ENCODE results near the gene RPL5. TPM values are rescaled to one million over a fixed set of nuclear protein-coding genes. Genes with fewer than 3 reads are reported as not detected.

The RPL5 gene
- total RNA-seq, 2 experiments from 2014 or later = 809 to 885 TPM

- Mint-ChIP-seq H3K4me1 (peaks cover 19% of the 10 kb centered on the region), H3K9me3 (no peaks in the 10 kb centered on the region), H3K27me3 (no peaks in the 10 kb centered on the region), H3K4me3 (peak overlapping the region; percentile 63), H3K27ac (peak overlapping the region; percentile 72), H3K36me3 (peaks cover 27% of the 10 kb centered on the region)
- POLR2A ChIA-PET = interaction anchor here (0.5 to 2.4 kb wide), 3 partner anchors 31 to 468 kb away, joined by 3 to 14 read pairs (median 3); partner anchors contain the start of gene DIPK1A
- DNase-seq (no peak), ATAC-seq (ENCODE audit: low read depth) (peak; percentile 36)
Observed at GRCh38 chr1:92877081-92877711, 45.4 kb downstream of the RPL5 start.

GRCh38 chr1:92877792-92878191, 46.0 kb downstream of the RPL5 start:
- POLR2A ChIA-PET = interaction anchor here (0.5 to 2.4 kb wide), 3 partner anchors 31 to 467 kb away, joined by 3 to 14 read pairs (median 3); partner anchors contain the start of gene DIPK1A
- DNase-seq (no peak), ATAC-seq (ENCODE audit: low read depth) (no peak)
- H3K27ac Mint-ChIP-seq = peak overlapping the region; percentile 72
- H3K27me3 Mint-ChIP-seq = no peaks in the 10 kb centered on the region
- no peaks in the 10 kb centered on the region for H3K9me3 Mint-ChIP-seq
- H3K36me3 Mint-ChIP-seq = peaks cover 21% of the 10 kb centered on the region
- H3K4me3 Mint-ChIP-seq = peak overlapping the region; percentile 63
- peaks cover 23% of the 10 kb centered on the region for H3K4me1 Mint-ChIP-seq

- Mint-ChIP-seq H3K27me3 (no peaks in the 10 kb centered on the region), H3K4me3 (no peak overlapping the region), H3K4me1 (peaks cover 32% of the 10 kb centered on the region), H3K36me3 (peaks cover 13% of the 10 kb centered on the region), H3K27ac (no peak overlapping the region), H3K9me3 (no peaks in the 10 kb centered on the region)
- ATAC-seq (ENCODE audit: low read depth) (no peak), DNase-seq (no peak)
- POLR2A ChIA-PET = no interaction called here
Observed at GRCh38 chr1:92879316-92879968, 47.6 kb downstream of the RPL5 start.

- Mint-ChIP-seq H3K4me1 (peaks cover 32% of the 10 kb centered on the region), H3K27me3 (no peaks in the 10 kb centered on the region), H3K27ac (no peak overlapping the region), H3K4me3 (no peak overlapping the region), H3K9me3 (no peaks in the 10 kb centered on the region), H3K36me3 (peaks cover 4% of the 10 kb centered on the region)
- ATAC-seq (ENCODE audit: low read depth) (no peak), DNase-seq (no peak)
- POLR2A ChIA-PET = no interaction called here
Observed at GRCh38 chr1:92881391-92881790, 49.6 kb downstream of the RPL5 start.

GRCh38 chr1:92882819-92883218, 51.0 kb downstream of the RPL5 start:
- peak; percentile 94 for ATAC-seq (ENCODE audit: low read depth)
- Mint-ChIP-seq H3K9me3 (no peaks in the 10 kb centered on the region), H3K27ac (no peak overlapping the region), H3K4me1 (peaks cover 24% of the 10 kb centered on the region), H3K36me3 (peaks cover 6% of the 10 kb centered on the region), H3K4me3 (no peak overlapping the region), H3K27me3 (no peaks in the 10 kb centered on the region)
- POLR2A ChIA-PET = interaction anchor here (1.6 kb wide), 1 partner anchor 78 kb away, joined by 9 read pairs; the partner anchor contains the start of gene DIPK1A
- DNase-seq = no peak

GRCh38 chr1:92883297-92883696, 51.5 kb downstream of the RPL5 start:
- ATAC-seq (ENCODE audit: low read depth) = no peak
- H3K36me3 Mint-ChIP-seq = peaks cover 6% of the 10 kb centered on the region
- H3K27me3 Mint-ChIP-seq = no peaks in the 10 kb centered on the region
- H3K27ac Mint-ChIP-seq = peak overlapping the region; percentile 10
- no peak for DNase-seq
- H3K4me3 Mint-ChIP-seq = no peak overlapping the region
- POLR2A ChIA-PET = interaction anchor here (1.6 kb wide), 1 partner anchor 78 kb away, joined by 9 read pairs; the partner anchor contains the start of gene DIPK1A
- H3K9me3 Mint-ChIP-seq = no peaks in the 10 kb centered on the region
- peaks cover 20% of the 10 kb centered on the region for H3K4me1 Mint-ChIP-seq

- no peaks in the 10 kb centered on the region for H3K9me3 Mint-ChIP-seq
- ATAC-seq (ENCODE audit: low read depth) = no peak
- POLR2A ChIA-PET = interaction anchor here (1.6 kb wide), 1 partner anchor 77 kb away, joined by 9 read pairs; the partner anchor contains the start of gene DIPK1A
- DNase-seq = no peak
- no peaks in the 10 kb centered on the region for H3K27me3 Mint-ChIP-seq
- peaks cover 20% of the 10 kb centered on the region for H3K4me1 Mint-ChIP-seq
- H3K4me3 Mint-ChIP-seq = no peak overlapping the region
- H3K27ac Mint-ChIP-seq = no peak overlapping the region
- H3K36me3 Mint-ChIP-seq = peaks cover 6% of the 10 kb centered on the region
Observed at GRCh38 chr1:92884195-92884594, 52.4 kb downstream of the RPL5 start.

GRCh38 chr1:92886886-92887419, 55.1 kb downstream of the RPL5 start:
- POLR2A ChIA-PET = no interaction called here
- Mint-ChIP-seq H3K9me3 (peaks cover 3% of the 10 kb centered on the region), H3K27ac (no peak overlapping the region), H3K27me3 (no peaks in the 10 kb centered on the region), H3K4me3 (no peak overlapping the region), H3K36me3 (peaks cover 11% of the 10 kb centered on the region), H3K4me1 (peaks cover 13% of the 10 kb centered on the region)
- DNase-seq (no peak), ATAC-seq (ENCODE audit: low read depth) (no peak)

GRCh38 chr1:92887465-92887864, 55.6 kb downstream of the RPL5 start:
- ATAC-seq (ENCODE audit: low read depth) (no peak), DNase-seq (no peak)
- POLR2A ChIA-PET = no interaction called here

More at GRCh38 chr1:92887465-92887864, 55.6 kb downstream of the RPL5 start:
- no peak overlapping the region for H3K4me3 Mint-ChIP-seq
- peaks cover 14% of the 10 kb centered on the region for H3K36me3 Mint-ChIP-seq
- no peak overlapping the region for H3K27ac Mint-ChIP-seq
- H3K27me3 Mint-ChIP-seq = no peaks in the 10 kb centered on the region
- H3K4me1 Mint-ChIP-seq = peaks cover 11% of the 10 kb centered on the region
- peaks cover 3% of the 10 kb centered on the region for H3K9me3 Mint-ChIP-seq

Other genes with a start within 250 kb of the RPL5 start
- gene EVI5, start 46.9 kb upstream of the RPL5 start, total RNA-seq = 1 to 10 TPM in 1 of 2 experiments, under 1 TPM in 1; 0.23 to 1.2 TPM
- 10 to 100 TPM; 11.6 TPM for gene DIPK1A, start 129.4 kb downstream of the RPL5 start, total RNA-seq
- 10 to 100 TPM; 61.6 to 66.8 TPM for gene MTF2, start 247.2 kb downstream of the RPL5 start, total RNA-seq

Data from activated naive CD8-positive, alpha-beta T cell treated with anti-CD3 and anti-CD28 coated beads, Interleukin-2, amount 10 ng/mL, durations not matched to agents 7 days and 5 days (primary cell).